HG03025 (cell line): ENCODE results near the gene NKX3-2.
A peak's percentile ranks its signal among the peaks of the same experiment; 100 is the strongest.

Source experiments
- ATAC-seq: cut with Tn5 transposase; IDR thresholded peaks from one replicate; pipeline ENCODE4 v1.9.1; 2021; ENCODE audit warnings: mild to moderate bottlenecking, moderate library complexity; ENCODE audit not compliant: unreplicated experiment, low FRiP score

NKX3-2 gene

DNA sequence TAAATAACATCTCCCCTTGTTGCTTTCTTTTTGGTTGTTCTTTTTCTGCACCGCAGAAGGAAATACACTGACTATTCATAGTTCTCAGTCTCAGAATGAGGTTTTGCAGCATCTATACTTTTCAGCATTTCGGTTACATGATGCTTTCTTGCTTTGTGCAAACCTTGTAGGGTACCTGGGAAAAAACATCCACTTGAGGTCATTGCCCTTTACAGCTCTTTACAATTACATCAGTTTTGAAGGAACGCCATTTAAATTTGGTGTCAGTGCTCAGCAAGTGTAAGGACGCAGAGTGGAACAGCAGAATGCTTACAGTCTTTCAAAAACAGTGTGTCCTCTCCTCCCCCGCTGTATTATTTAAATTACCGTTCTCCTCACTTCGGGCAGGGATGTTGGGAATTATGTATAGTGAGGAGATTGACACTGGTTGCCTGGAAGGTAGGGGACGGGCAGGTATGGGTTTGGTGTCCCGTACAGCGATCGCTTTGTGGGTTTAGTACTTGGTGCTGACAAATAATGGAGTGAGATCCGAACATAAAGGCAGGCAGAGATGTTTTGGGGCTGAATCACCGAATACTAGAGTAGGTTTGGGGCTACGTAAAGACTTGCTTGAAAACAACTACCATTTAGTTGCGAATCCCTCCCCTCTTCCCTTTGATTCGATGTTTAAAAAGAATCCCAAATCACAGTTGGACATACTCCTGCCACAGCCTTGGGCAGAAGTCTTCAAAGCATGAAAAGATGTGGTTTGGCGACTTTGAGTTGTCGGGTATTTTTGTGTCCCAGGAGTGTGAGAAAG is 2.0 kb upstream of the NKX3-2 start:
- no peak for ATAC-seq

GRCh38 chr4:13545394-13545808 is 1.1 kb upstream of the NKX3-2 start:
- no peak for ATAC-seq

- no peak for ATAC-seq
These were observed 492 bp upstream of the NKX3-2 start for GRCh38 chr4:13544606-13545393.

DNA sequence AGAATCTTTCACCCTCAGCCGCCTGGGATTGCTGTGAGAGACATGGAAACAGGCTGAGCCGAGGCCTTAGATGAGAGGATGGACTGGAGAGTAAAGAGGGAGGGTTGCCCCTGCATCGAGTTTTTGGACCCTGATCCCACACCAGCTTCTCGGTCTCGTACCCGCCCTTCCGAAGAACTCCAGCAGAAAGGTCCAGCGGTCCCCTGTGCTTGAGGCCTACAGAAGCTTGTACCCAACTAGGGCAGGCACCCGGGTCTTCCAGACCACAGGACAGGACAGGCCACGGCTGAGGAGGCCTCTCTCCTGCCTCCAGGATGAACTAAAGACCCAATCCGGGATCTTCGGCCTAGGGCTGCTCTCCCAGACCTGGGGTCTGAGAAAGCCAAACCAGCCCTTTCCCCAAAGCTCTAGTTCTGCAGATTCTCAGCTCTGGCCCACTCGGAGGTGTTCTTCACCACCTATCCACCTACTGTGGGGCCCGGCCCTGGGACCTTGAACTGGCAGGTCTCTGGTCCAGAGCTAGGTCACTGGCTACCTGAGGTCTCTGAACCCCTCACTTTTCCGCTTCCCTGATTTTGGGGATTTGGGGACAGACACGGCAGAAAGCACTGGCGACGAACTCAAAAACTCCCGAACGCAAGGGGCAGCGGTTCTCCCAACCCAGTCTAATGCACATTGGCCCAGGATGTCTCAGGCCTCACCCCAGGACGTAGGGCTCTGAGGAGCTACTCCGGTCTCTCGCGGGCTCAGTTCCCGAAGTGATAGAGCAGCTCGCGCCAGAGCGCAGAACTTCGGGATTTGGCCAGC is 1.1 kb downstream of the NKX3-2 start:
- no peak for ATAC-seq

- ATAC-seq: peak; percentile 3
These were observed 1.7 kb downstream of the NKX3-2 start for GRCh38 chr4:13542577-13543031.

DNA sequence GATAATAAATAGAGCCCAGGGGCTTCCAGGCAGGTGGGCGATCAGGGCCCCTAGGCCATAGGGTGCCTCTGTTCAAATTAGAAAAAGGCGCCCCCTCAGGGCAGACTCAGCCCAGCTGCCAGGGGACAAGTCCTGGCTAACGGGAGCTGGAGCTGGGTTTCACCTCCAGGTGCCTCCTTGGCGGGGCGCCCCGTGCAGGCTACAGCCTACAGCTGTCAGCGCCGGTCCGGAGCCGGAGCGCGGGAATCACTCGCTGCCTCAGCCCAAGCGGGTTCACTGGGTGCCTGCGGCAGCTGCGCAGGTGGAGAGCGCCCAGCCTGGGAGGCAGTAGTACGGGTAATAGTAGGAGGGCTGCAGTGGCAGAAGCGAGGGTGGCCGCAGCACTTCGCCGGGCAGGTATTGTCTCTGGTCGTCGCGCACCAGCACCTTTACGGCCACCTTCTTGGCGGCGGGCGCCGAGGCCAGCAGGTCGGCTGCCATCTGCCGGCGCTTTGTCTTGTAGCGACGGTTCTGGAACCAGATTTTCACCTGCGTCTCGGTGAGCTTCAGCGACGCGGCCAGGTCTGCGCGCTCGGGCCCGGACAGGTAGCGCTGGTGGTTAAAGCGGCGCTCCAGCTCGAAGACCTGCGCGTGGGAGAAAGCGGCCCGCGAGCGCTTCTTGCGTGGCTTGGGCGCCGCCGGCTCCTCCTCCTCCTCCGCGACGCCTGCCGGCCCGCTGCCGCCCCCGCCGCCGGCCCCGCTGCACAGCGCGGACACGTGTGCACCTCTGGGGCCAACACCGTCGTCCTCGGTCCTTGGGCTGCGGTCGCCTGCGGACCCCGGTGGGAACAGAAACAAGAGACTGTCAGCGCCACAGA is 2.4 kb downstream of the NKX3-2 start:
- ATAC-seq: peak; percentile 40

- no peak for ATAC-seq
These were observed 3.1 kb downstream of the NKX3-2 start for GRCh38 chr4:13541176-13541604.

- no peak for ATAC-seq
These were observed 3.7 kb downstream of the NKX3-2 start for GRCh38 chr4:13540446-13541175.

GRCh38 chr4:13539619-13540445 is 4.5 kb downstream of the NKX3-2 start:
- no peak for ATAC-seq

- no peak for ATAC-seq
These were observed 5.2 kb downstream of the NKX3-2 start for GRCh38 chr4:13539047-13539618.

- no peak for ATAC-seq
These were observed 5.8 kb downstream of the NKX3-2 start for GRCh38 chr4:13538427-13538973.

DNA sequence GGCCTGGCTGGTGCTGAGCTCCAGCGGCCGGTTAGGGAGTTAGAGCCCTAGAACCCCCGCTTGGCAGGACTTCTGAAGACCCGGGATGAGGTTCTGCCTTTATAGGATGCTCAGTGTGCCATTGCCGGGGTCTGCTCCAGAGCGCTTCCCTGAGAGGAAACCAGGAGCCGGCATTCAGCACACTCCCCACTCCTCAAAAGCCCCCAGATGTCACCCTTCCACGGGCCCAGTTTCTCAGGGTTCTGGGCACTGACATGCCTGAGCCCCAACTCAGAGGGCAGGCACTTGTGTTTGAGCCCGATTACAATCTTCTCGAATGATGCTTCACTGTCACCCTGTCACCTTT is 6.5 kb downstream of the NKX3-2 start:
- ATAC-seq: no peak

DNA sequence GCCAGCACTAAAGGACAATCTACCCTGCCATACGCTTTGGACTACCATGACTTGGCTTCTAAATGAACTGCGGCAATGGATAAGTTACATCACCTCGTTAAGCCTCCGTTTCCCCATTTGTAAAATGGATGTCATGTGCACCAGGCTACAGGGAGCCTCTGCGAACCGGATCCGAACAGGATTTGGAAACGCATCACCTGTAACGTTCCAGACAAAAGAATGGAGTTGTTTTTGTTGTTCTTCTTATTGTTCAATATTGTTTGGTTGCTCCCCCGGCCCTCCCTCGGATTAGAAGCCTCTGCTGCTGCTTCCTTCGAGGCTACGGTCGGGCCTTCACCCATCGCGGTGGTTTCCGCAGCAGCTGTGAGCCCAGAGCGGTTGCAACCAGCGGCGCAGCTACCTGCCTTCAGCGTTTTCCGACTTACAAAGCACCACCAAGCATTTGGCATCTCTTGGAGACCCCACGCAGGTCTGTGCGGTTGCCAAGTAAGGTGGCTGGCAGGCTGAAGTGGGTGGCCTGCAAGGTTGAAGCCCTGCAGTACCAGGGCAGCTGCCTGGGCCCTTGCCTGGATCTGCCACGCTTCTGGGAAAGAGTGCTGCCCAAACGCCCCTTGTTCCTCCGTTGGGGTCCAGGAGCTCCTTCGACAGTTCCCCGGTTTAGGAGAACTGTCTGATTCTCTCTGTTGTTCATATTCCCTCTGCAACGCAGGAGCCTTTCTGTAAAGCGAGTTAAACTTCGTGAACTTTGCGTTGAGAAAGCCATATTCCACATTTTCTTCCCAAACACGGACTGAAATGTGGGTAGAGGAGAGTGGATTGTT is 7.1 kb downstream of the NKX3-2 start:
- ATAC-seq: no peak

- ATAC-seq: no peak
These were observed 7.7 kb downstream of the NKX3-2 start for GRCh38 chr4:13536607-13537006.

GRCh38 chr4:13535708-13536361 is 8.5 kb downstream of the NKX3-2 start:
- ATAC-seq: no peak

DNA sequence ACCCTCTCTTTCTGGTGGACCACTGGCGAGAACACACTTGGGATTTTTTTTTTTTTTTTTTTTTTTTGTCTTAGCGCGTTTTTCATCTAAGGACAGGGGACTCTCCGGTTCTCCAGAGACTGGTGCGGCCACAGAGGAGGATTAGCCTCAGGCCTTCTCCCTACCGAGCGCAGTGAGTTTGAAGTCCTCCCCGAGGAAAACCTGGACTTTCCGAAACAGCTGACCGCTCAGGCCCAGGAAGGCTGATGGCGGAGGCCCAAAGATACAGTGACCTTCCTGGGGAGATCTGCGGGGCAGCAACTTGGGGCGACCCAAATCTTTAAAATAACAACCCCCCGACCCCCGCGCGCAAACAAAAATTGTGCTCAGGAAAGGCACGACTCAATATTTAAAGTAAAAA is 9.2 kb downstream of the NKX3-2 start:
- no peak for ATAC-seq
